ENCODE data around the gene ADGRG4.
"Not testable (repeated sequence)": the region's sequence is repeated elsewhere in the genome, so short reads cannot be mapped to it uniquely, and the experiment has no call there.

ADGRG4 gene

GRCh38 chrX:136386826-136387225 is 86.1 kb downstream of the ADGRG4 start:
- no peak for DNase-seq (ENCODE audit: low spot score)

- no peak for DNase-seq (ENCODE audit: low spot score)
Observed at GRCh38 chrX:136387951-136388502, 87.3 kb downstream of the ADGRG4 start.

GRCh38 chrX:136390921-136391320 is 90.2 kb downstream of the ADGRG4 start:
- no peak for DNase-seq (ENCODE audit: low spot score)

GRCh38 chrX:136395271-136395670 is 94.5 kb downstream of the ADGRG4 start:
- no peak for DNase-seq (ENCODE audit: low spot score)

GRCh38 chrX:136397001-136397400 is 96.2 kb downstream of the ADGRG4 start:
- DNase-seq (ENCODE audit: low spot score), result no peak

- no peak for DNase-seq (ENCODE audit: low spot score)
Observed at GRCh38 chrX:136405126-136405525, 104.4 kb downstream of the ADGRG4 start.

GRCh38 chrX:136417806-136418205 is 117.0 kb downstream of the ADGRG4 start:
- DNase-seq (ENCODE audit: low spot score), result no peak

- no peak for DNase-seq (ENCODE audit: low spot score)
Observed at GRCh38 chrX:136421338-136421737, 120.6 kb downstream of the ADGRG4 start.

- no peak for DNase-seq (ENCODE audit: low spot score)
Observed at GRCh38 chrX:136423724-136424123, 123.0 kb downstream of the ADGRG4 start.

- DNase-seq (ENCODE audit: low spot score), result no peak
Observed at GRCh38 chrX:136425996-136426395, 125.2 kb downstream of the ADGRG4 start.

GRCh38 chrX:136431625-136432024 is 130.9 kb downstream of the ADGRG4 start:
- no peak for DNase-seq (ENCODE audit: low spot score)

- no peak for DNase-seq (ENCODE audit: low spot score)
Observed at GRCh38 chrX:136437774-136438173, 137.0 kb downstream of the ADGRG4 start.

GRCh38 chrX:136438192-136438591 is 137.4 kb downstream of the ADGRG4 start:
- no peak for DNase-seq (ENCODE audit: low spot score)

GRCh38 chrX:136445674-136446073 is 144.9 kb downstream of the ADGRG4 start:
- DNase-seq (ENCODE audit: low spot score), result not testable (repeated sequence)

- no peak for DNase-seq (ENCODE audit: low spot score)
Observed at GRCh38 chrX:136446208-136446607, 145.4 kb downstream of the ADGRG4 start.

- DNase-seq (ENCODE audit: low spot score), result no peak
Observed at GRCh38 chrX:136447308-136447707, 146.5 kb downstream of the ADGRG4 start.

GRCh38 chrX:136447968-136448367 is 147.2 kb downstream of the ADGRG4 start:
- no peak for DNase-seq (ENCODE audit: low spot score)

- DNase-seq (ENCODE audit: low spot score), result no peak
Observed at GRCh38 chrX:136450050-136450830, 149.5 kb downstream of the ADGRG4 start.

- DNase-seq (ENCODE audit: low spot score), result no peak
Observed at GRCh38 chrX:136452614-136453013, 151.9 kb downstream of the ADGRG4 start.

- no peak for DNase-seq (ENCODE audit: low spot score)
Observed at GRCh38 chrX:136453114-136453513, 152.4 kb downstream of the ADGRG4 start.

- no peak for DNase-seq (ENCODE audit: low spot score)
Observed at GRCh38 chrX:136453771-136454170, 153.0 kb downstream of the ADGRG4 start.

- DNase-seq (ENCODE audit: low spot score), result no peak
Observed at GRCh38 chrX:136456133-136456532, 155.4 kb downstream of the ADGRG4 start.

GRCh38 chrX:136457303-136457917 is 156.6 kb downstream of the ADGRG4 start:
- no peak for DNase-seq (ENCODE audit: low spot score)

Measured in globus pallidus (tissue), 1 donor.